Neural cell (in vitro differentiated cells): ENCODE measurements around the gene GGCT. TPM values are rescaled to one million over a fixed set of nuclear protein-coding genes. Genes with fewer than 3 reads are reported as not detected.

ENCODE experiments used
- H2AFZ ChIP-seq: fragments of 200-600, 300-800 bp; sonication (generic), shearing (Covaris generic); 2 replicates; pipeline ENCODE4 v1.6.0; 2014; ENCODE audit warnings: low read depth, mild to moderate bottlenecking, antibody characterized with exemption, low read length, moderate library complexity
- H3F3A ChIP-seq: fragments of 200-600 bp; shearing (Covaris generic); 2 replicates; pipeline ENCODE4 v1.6.1; 2016; ENCODE audit warnings: mild to moderate bottlenecking, moderate library complexity, mixed read lengths, antibody characterized with exemption, low read length; ENCODE audit not compliant: insufficient read depth, poor library complexity, severe bottlenecking
- H3K27ac ChIP-seq: fragments of 200-600, 300-800 bp; sonication (generic), shearing (Covaris generic); 2 replicates; pipeline ENCODE4 v1.5.1; 2014; ENCODE audit warnings: mild to moderate bottlenecking, low read length, moderate library complexity
- H3K27me3 ChIP-seq: fragments of 300-800, 200-600 bp; sonication (generic), shearing (Covaris generic); 2 replicates; pipeline ENCODE4 v1.6.0; 2014; ENCODE audit warnings: mild to moderate bottlenecking, low read depth, low read length, moderate library complexity; ENCODE audit not compliant: insufficient read depth
- H3K36me3 ChIP-seq: fragments of 300-800, 200-600 bp; sonication (generic), shearing (Covaris generic); 2 replicates; pipeline ENCODE4 v1.5.1; 2014; ENCODE audit warnings: mild to moderate bottlenecking, antibody characterized with exemption, low read length, moderate library complexity; ENCODE audit not compliant: insufficient read depth
- H3K4me2 ChIP-seq: fragments of 300-800, 200-600 bp; sonication (generic), shearing (Covaris generic); 2 replicates; pipeline ENCODE4 v1.6.0; 2014; ENCODE audit warnings: mild to moderate bottlenecking, low read length
- H3K4me3 ChIP-seq: fragments of 300-800, 200-600 bp; sonication (generic), shearing (Covaris generic); 2 replicates; pipeline ENCODE4 v1.5.1; 2014; ENCODE audit warnings: mild to moderate bottlenecking, low read length, moderate library complexity
- H3K79me2 ChIP-seq: fragments of 200-600 bp; shearing (Covaris generic); replicated peaks from 2 replicates; pipeline ENCODE4 v1.6.0; 2014; ENCODE audit warnings: mild to moderate bottlenecking, low read length, moderate library complexity; ENCODE audit not compliant: insufficient read depth
- H3K9ac ChIP-seq: fragments of 300-800, 200-600 bp; sonication (generic), shearing (Covaris generic); 2 replicates; pipeline ENCODE4 v1.6.1; 2016; ENCODE audit warnings: mild to moderate bottlenecking, low read length, mixed read lengths
- H3K9me2 ChIP-seq: fragments of 200-600 bp; shearing (Covaris generic); 2 replicates; pipeline ENCODE4 v1.6.1; 2016; ENCODE audit warnings: mild to moderate bottlenecking, low read length, mixed read lengths; ENCODE audit not compliant: insufficient read depth
- H3K9me3 ChIP-seq: fragments of 200-600, 300-800 bp; sonication (generic), shearing (Covaris generic); 2 replicates; pipeline ENCODE4 v1.6.1; 2016; ENCODE audit warnings: mild to moderate bottlenecking, mixed run types, low read length, moderate library complexity, mixed read lengths
- H4K20me1 ChIP-seq: fragments of 200-600 bp; shearing (Covaris generic); 2 replicates; pipeline ENCODE4 v1.6.1; 2016; ENCODE audit warnings: mild to moderate bottlenecking, mixed run types; ENCODE audit not compliant: insufficient read depth
- MXI1 ChIP-seq: fragments of 450-650 bp; conservative IDR thresholded peaks from 2 replicates; pipeline ENCODE4 v1.6.1; 2014; ENCODE audit warnings: antibody characterized with exemption, mild to moderate bottlenecking; ENCODE audit not compliant: poor library complexity, severe bottlenecking
- POLR2AphosphoS5 ChIP-seq: IDR thresholded peaks from 2 replicates; pipeline ENCODE4 v1.6.1; 2012
- RAD21 ChIP-seq: fragments of 450-650 bp; conservative IDR thresholded peaks from 2 replicates; pipeline ENCODE4 v1.6.1; 2014; ENCODE audit warnings: antibody characterized with exemption, mild to moderate bottlenecking, moderate library complexity
- REST ChIP-seq: IDR thresholded peaks from 2 replicates; pipeline ENCODE4 v1.6.1; 2012; ENCODE audit warnings: borderline replicate concordance
- SMC3 ChIP-seq: fragments of 450-650 bp; conservative IDR thresholded peaks from 2 replicates; pipeline ENCODE4 v1.6.1; 2014; ENCODE audit warnings: antibody characterized with exemption, mild to moderate bottlenecking, moderate library complexity; ENCODE audit not compliant: poor library complexity
- TAF1 ChIP-seq: IDR thresholded peaks from 2 replicates; pipeline ENCODE4 v1.6.1; 2012; ENCODE audit warnings: low read depth
- polyA minus RNA-seq: library from RNA; depleted of rRNA, polyadenylated mRNA; stranded (reverse); fragments of >200 nt; gene quantifications from 2 replicates; pipeline ENCODE4 v1.2.3, GENCODE V29; 2014
- polyA plus RNA-seq: library from polyadenylated mRNA; depleted of rRNA; stranded (reverse); fragments of >200 nt; gene quantifications from 2 replicates; pipeline ENCODE4 v1.2.3, GENCODE V29; 2014
- TF ChIP-seq, protein P1 (sequence below): fragments of 450-650 bp; IDR thresholded peaks from 2 replicates; pipeline ENCODE4 v1.5.1; 2014; ENCODE audit warnings: antibody characterized with exemption, mild to moderate bottlenecking, moderate library complexity; ENCODE audit not compliant: poor library complexity, severe bottlenecking

Gene GGCT, protein sequence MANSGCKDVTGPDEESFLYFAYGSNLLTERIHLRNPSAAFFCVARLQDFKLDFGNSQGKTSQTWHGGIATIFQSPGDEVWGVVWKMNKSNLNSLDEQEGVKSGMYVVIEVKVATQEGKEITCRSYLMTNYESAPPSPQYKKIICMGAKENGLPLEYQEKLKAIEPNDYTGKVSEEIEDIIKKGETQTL
- 39.8 and 40.5 TPM in 2 replicates for polyA plus RNA-seq
- 10.0 and 13.3 TPM in 2 replicates for polyA minus RNA-seq

- peak within 1 kb of the TSS; percentile 74 for H3K4me2 ChIP-seq
- TF ChIP-seq POLR2AphosphoS5 (peak; percentile 63), REST (no peak), RAD21 (no peak), SMC3 (peak; percentile 36), MXI1 (peak; percentile 80)
- peak within 1 kb of the TSS; percentile 36 for H2AFZ ChIP-seq
These were observed at the start of gene GGCT for GRCh38 chr7:30504301-30505173. Gene GGCT, minus strand, starts transcription at chr7:30504829. Its CDS starts 120 bp downstream, at chr7:30504709.

GRCh38 chr7:30553546-30553945 lies 48.9 kb upstream of the GGCT start:
- Histone ChIP-seq H3K27me3 (no peaks in the 10 kb centered on the region), H3K79me2 (no peaks in the 10 kb centered on the region), H3K9me3 (no peaks in the 10 kb centered on the region), H3K27ac (no peak overlapping the region), H3K4me3 (no peak overlapping the region), H4K20me1 (no peaks in the 10 kb centered on the region), H3F3A (peaks cover 3% of the 10 kb centered on the region), H3K9ac (no peak overlapping the region), H2AFZ (no peak overlapping the region), H3K4me2 (no peak overlapping the region), H3K9me2 (no peaks in the 10 kb centered on the region), H3K36me3 (no peaks in the 10 kb centered on the region)
- no peak for TF ChIP-seq RAD21
- TF ChIP-seq, protein P1, sequence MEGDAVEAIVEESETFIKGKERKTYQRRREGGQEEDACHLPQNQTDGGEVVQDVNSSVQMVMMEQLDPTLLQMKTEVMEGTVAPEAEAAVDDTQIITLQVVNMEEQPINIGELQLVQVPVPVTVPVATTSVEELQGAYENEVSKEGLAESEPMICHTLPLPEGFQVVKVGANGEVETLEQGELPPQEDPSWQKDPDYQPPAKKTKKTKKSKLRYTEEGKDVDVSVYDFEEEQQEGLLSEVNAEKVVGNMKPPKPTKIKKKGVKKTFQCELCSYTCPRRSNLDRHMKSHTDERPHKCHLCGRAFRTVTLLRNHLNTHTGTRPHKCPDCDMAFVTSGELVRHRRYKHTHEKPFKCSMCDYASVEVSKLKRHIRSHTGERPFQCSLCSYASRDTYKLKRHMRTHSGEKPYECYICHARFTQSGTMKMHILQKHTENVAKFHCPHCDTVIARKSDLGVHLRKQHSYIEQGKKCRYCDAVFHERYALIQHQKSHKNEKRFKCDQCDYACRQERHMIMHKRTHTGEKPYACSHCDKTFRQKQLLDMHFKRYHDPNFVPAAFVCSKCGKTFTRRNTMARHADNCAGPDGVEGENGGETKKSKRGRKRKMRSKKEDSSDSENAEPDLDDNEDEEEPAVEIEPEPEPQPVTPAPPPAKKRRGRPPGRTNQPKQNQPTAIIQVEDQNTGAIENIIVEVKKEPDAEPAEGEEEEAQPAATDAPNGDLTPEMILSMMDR = no peak
- no peak for TF ChIP-seq MXI1
- no peak for TF ChIP-seq SMC3

More at GRCh38 chr7:30504301-30505173, at the start of gene GGCT:
- Histone ChIP-seq H3K79me2 (no peaks in the 10 kb centered on the region), H3K9me2 (no peaks in the 10 kb centered on the region), H3K9ac (peak within 1 kb of the TSS; percentile 60), H4K20me1 (no peaks in the 10 kb centered on the region), H3K9me3 (no peaks in the 10 kb centered on the region), H3K36me3 (no peaks in the 10 kb centered on the region), H3K27ac (no peak within 1 kb of the TSS), H3F3A (no peaks in the 10 kb centered on the region), H3K4me3 (peak within 1 kb of the TSS; percentile 79), H3K27me3 (no peaks in the 10 kb centered on the region)

DNA sequence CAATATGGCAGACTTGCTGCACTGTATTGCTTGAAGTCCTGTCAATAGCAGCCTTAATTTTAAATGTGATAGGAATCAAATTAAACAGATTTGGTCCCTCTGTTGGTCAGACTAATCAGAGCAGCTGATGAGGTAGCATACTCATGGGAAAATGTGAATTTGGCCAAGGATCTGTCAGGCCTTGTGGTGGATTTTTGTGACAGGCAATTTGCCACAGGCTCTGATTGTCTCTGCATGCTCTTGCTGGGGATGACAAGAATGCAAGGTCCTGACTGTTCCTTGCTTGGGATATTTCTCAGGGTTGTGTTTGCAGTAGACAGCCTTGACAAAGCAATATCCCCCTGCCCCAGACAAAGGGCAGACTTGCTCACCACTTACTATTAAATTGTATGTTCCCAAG lies 48.5 kb upstream of the GGCT start:
- Histone ChIP-seq H3K27me3 (no peaks in the 10 kb centered on the region), H3K9ac (no peak overlapping the region), H3K9me2 (no peaks in the 10 kb centered on the region), H3K4me2 (no peak overlapping the region), H3K4me3 (no peak overlapping the region), H4K20me1 (no peaks in the 10 kb centered on the region), H3K36me3 (no peaks in the 10 kb centered on the region), H3K9me3 (no peaks in the 10 kb centered on the region), H3K27ac (no peak overlapping the region), H3F3A (peaks cover 3% of the 10 kb centered on the region), H3K79me2 (no peaks in the 10 kb centered on the region), H2AFZ (no peak overlapping the region)
- TF ChIP-seq SMC3 = no peak
- no peak for TF ChIP-seq MXI1
- no peak for TF ChIP-seq POLR2AphosphoS5
- TF ChIP-seq RAD21 = no peak
- TF ChIP-seq REST = no peak
- no peak for TF ChIP-seq TAF1
- TF ChIP-seq, protein P1 = no peak
